Sigmoid colon (tissue), 7 donors: ENCODE results near the gene PIGO. TPM values are rescaled to one million over a fixed set of nuclear protein-coding genes. Genes with fewer than 3 reads are reported as not detected.

ENCODE experiments used
- DNase-seq: peaks from one replicate; pipeline ENCODE4 v3.0.0-alpha.2; 2019
- H3K27ac ChIP-seq, 4 donors: fragments of 200-600 bp; sonication (generic); one replicate each; pipeline ENCODE4 v1.5.1; 2016 to 2019; ENCODE audit warnings: mild to moderate bottlenecking in 1 of 4
- H3K27me3 ChIP-seq, 3 donors: fragments of 200-600 bp; sonication (generic); one replicate each; pipeline ENCODE4 v1.5.1; 2019; ENCODE audit warnings: mild to moderate bottlenecking in 1 of 3
- H3K36me3 ChIP-seq, 4 donors: fragments of 200-600 bp; sonication (generic); one replicate each; pipeline ENCODE4 v1.5.1; 2016 to 2019
- H3K4me1 ChIP-seq, 4 donors: fragments of 200-600 bp; sonication (generic); one replicate each; pipeline ENCODE4 v1.5.1; 2017 to 2019
- H3K4me3 ChIP-seq, 4 donors: fragments of 200-600 bp; sonication (generic); one replicate each; pipeline ENCODE4 v1.5.1; 2017 to 2019; ENCODE audit warnings: mild to moderate bottlenecking in 2 of 4, moderate library complexity in 1 of 4
- H3K9me3 ChIP-seq, 4 donors: fragments of 200-600 bp in 3 of 4; sonication (generic) in 3 of 4; one replicate each; pipeline versions ENCODE4 v1.5.1 to v1.6.1; 2013 to 2019
- EP300 ChIP-seq, 4 donors: sonication (generic); formaldehyde crosslinking; IDR thresholded peaks; one replicate each; pipeline ENCODE4 v1.6.1; 2017; ENCODE audit warnings: antibody characterized with exemption in 4 of 4
- POLR2A ChIP-seq, 2 donors: fragments of 450-650 bp; IDR thresholded peaks; one replicate each; pipeline ENCODE4 v1.6.1; 2016; ENCODE audit warnings: antibody characterized with exemption in 2 of 2, mild to moderate bottlenecking in 2 of 2, moderate library complexity in 2 of 2
- POLR2AphosphoS5 ChIP-seq, 4 donors: sonication (generic); formaldehyde crosslinking; IDR thresholded peaks; one replicate each; pipeline ENCODE4 v1.6.1; 2017; ENCODE audit warnings: antibody characterized with exemption in 4 of 4
- WGBS, 2 donors: extraction: QIAGEN DNeasy Blood & Tissue Kit; methylation state at CpG; one replicate each; pipeline ENCODE4 v1.1.7; 2013; 5-methylcytosine and 5-hydroxymethylcytosine counted together
- intact Hi-C: fragments of 100-400 bp; cut with DNase I; formaldehyde crosslinking; loops from one replicate; pipeline ENCODE4 v1.15.1; 2023
- polyA plus RNA-seq, 3 donors: library from polyadenylated mRNA; stranded (reverse); fragments of 200-250 nt; gene quantifications; one replicate each; pipeline ENCODE4 v1.2.3, GENCODE V29; 2013
- total RNA-seq, 4 donors: library from RNA; depleted of rRNA; stranded (reverse); fragments of >200 nt; gene quantifications; one replicate each; pipeline ENCODE4 v1.1.0, GENCODE V29; 2016
- TF ChIP-seq, protein P1 (sequence below), 4 experiments: fragments of 450-650 bp in 3 of 4; fragments of 200-600 bp in 1 of 4; IDR thresholded peaks; one replicate each; pipeline ENCODE4 v1.5.1; 2016 to 2019; ENCODE audit warnings: antibody characterized with exemption in 4 of 4, mild to moderate bottlenecking in 3 of 4, moderate library complexity in 2 of 4
- donor health status: healthy with polysubstance abuse.
- donor health status: Bipolar disorder and iron deficiency.
- donor health status: healthy.

PIGO gene
- total and polyA plus RNA-seq, 7 donors = 3.0 to 23.5 (median 10.0) TPM

DNA sequence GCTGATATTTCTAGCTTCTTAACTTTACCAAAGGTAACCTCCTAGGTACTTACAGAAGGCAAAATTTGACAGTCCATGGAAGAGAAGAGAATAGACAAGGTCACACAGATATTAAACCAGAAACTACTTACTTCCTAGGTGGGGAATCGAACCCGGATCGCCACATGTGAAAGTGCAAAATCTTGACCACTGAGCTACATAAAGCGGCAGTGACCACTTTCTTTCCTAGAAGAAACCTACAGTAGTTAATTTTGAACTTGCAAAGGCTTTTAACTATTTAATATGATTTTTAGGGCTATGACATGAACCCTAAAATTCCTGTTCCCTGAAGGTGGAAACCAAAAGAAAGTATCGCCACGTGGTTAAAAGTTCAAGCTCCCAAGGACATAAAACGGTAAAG lies 39.6 kb upstream of the PIGO start:
- H3K4me3 ChIP-seq = no peak overlapping the region
- H3K36me3 ChIP-seq = no peaks in the 10 kb centered on the region
- DNase-seq = no peak
- TF ChIP-seq EP300 (IDR thresholded peaks at IDR 0.05) = no peak
- no peak for TF ChIP-seq POLR2AphosphoS5 (IDR thresholded peaks at IDR 0.05)
- no peak for TF ChIP-seq POLR2A (IDR thresholded peaks at IDR 0.05)
- no peaks in the 10 kb centered on the region for H3K27me3 ChIP-seq
- H3K27ac ChIP-seq = no peak overlapping the region
- 92 to 93% methylated on average over 7 of the region's 7 CpGs for WGBS, 2 donors
- H3K4me1 ChIP-seq = no peaks in the 10 kb centered on the region
- H3K9me3 ChIP-seq = peaks cover 0 to 3% (median 0%) of the 10 kb centered on the region in 4 donors
- intact Hi-C loops = no loop called here

DNA sequence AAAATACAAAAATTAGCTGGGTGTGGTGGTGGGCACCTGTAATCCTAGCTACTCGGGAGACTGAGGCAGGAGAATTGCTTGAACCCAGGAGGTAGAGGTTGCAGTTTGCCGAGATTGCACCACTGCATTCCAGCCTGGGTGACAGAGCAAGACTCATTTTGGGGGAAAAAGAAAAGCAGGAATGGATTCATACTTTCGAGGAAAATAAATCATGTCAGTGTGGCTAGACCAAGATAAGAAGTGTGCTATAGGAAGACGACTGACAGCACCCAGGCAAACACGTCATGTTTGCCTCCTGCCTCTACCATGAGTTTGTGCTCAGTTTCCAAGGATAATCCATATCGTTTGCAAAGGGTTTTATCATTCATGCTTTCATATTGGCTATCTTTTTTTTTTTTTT lies 38.5 kb upstream of the PIGO start:
- 85 to 88% methylated on average over 6 of the region's 6 CpGs for WGBS, 2 donors
- TF ChIP-seq, protein P1, sequence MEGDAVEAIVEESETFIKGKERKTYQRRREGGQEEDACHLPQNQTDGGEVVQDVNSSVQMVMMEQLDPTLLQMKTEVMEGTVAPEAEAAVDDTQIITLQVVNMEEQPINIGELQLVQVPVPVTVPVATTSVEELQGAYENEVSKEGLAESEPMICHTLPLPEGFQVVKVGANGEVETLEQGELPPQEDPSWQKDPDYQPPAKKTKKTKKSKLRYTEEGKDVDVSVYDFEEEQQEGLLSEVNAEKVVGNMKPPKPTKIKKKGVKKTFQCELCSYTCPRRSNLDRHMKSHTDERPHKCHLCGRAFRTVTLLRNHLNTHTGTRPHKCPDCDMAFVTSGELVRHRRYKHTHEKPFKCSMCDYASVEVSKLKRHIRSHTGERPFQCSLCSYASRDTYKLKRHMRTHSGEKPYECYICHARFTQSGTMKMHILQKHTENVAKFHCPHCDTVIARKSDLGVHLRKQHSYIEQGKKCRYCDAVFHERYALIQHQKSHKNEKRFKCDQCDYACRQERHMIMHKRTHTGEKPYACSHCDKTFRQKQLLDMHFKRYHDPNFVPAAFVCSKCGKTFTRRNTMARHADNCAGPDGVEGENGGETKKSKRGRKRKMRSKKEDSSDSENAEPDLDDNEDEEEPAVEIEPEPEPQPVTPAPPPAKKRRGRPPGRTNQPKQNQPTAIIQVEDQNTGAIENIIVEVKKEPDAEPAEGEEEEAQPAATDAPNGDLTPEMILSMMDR (IDR thresholded peaks at IDR 0.05) = no peak
- no peak for TF ChIP-seq EP300 (IDR thresholded peaks at IDR 0.05)
- TF ChIP-seq POLR2AphosphoS5 (IDR thresholded peaks at IDR 0.05) = no peak
- H3K4me1 ChIP-seq = no peaks in the 10 kb centered on the region
- intact Hi-C loops = no loop called here
- no peaks in the 10 kb centered on the region for H3K9me3 ChIP-seq
- no peak for DNase-seq
- no peak overlapping the region for H3K27ac ChIP-seq
- no peak overlapping the region for H3K4me3 ChIP-seq
- no peaks in the 10 kb centered on the region for H3K36me3 ChIP-seq
- no peaks in the 10 kb centered on the region for H3K27me3 ChIP-seq

DNA sequence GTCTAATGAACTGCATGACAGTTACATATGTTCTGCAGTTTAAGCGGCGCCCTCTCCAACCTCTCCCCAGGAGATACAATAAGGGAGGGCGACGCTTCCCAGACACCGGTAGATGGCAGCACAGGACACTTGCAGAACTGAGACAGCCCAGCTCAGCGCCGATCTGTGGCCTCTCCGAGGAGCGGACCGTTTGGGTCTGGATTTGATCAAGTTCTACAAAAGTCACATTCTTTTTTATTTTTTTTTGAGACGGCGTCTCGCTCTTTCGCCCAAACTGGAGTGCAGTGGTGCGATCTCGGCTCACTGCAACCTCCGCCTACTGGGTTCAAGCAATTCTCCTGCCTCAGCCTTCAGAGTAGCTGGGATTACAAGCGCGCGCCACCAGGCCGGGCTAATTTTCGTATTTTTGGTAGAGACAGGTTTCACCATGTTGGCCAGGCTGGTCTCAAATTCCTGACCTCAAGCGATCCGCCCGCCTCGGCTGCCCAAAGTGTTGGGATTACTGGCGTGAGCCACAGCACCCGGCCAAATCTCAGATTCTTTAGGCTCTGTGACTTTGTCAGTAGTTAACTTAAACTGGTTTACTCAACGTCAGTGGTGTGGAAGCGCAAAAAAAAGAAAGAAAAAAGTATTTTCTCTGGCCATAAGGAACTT lies 20.6 kb upstream of the PIGO start:
- intact Hi-C loops = loop anchor here (1.0 to 5.0 kb wide), 4 partner anchors 44 to 435 kb away; no protein-coding TSS in a partner anchor
- peak overlapping the region; percentile 90 to 96 (median 92) for H3K27ac ChIP-seq
- 30 to 33% methylated on average over 30 of the region's 30 CpGs for WGBS, 2 donors

DNA sequence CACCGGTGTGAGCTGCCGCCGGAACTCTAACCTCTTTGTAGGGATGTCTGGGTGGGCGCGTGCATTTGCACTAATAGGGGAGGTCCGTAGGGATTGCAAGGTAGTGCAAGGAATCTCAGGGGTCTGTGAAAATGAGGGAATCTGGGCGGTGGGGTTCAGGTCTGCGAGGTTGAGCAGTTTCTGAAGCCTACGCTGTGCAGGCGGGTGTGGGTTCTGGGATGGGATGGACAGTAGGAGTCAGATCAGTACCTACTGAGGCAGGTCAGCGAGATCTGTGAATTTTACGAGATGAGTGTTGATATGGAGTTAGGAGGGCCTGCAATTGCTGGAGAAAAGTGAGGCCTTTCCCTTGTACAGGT lies 20.1 kb upstream of the PIGO start:
- H3K4me3 ChIP-seq = peak overlapping the region; percentile 43 to 63 (median 58)
- H3K4me1 ChIP-seq = peaks cover 0 to 52% (median 46%) of the 10 kb centered on the region in 4 donors
- H3K27ac ChIP-seq = peak overlapping the region; percentile 90 to 96 (median 92)
- WGBS, 2 donors = 0 to 1% methylated on average over 12 of the region's 12 CpGs
- no peak for DNase-seq
- TF ChIP-seq, protein P1 (IDR thresholded peaks at IDR 0.05) = no peak
- TF ChIP-seq POLR2AphosphoS5 (IDR thresholded peaks at IDR 0.05) = no peak
- no peak for TF ChIP-seq EP300 (IDR thresholded peaks at IDR 0.05)
- no peak for TF ChIP-seq POLR2A (IDR thresholded peaks at IDR 0.05)
- H3K9me3 ChIP-seq = peaks cover 0 to 3% (median 0%) of the 10 kb centered on the region in 4 donors
- H3K27me3 ChIP-seq = no peaks in the 10 kb centered on the region
- H3K36me3 ChIP-seq = no peaks in the 10 kb centered on the region
- intact Hi-C loops = loop anchor here (1.0 to 5.0 kb wide), 3 partner anchors 45 to 436 kb away; no protein-coding TSS in a partner anchor

More for the DNA sequence above, 20.6 kb upstream of the PIGO start:
- DNase-seq = peak; percentile 97
- peak overlapping the region in 3 of 4 donors; percentile 58 to 63 (median 58) for H3K4me3 ChIP-seq
- no peaks in the 10 kb centered on the region for H3K27me3 ChIP-seq
- H3K36me3 ChIP-seq = no peaks in the 10 kb centered on the region
- peaks cover 0 to 48% (median 42%) of the 10 kb centered on the region in 4 donors for H3K4me1 ChIP-seq
- peaks cover 0 to 3% (median 0%) of the 10 kb centered on the region in 4 donors for H3K9me3 ChIP-seq
- TF ChIP-seq POLR2AphosphoS5 (IDR thresholded peaks at IDR 0.05) (peak in 3 of 4 donors; percentile 31 to 65 (median 55)), POLR2A (IDR thresholded peaks at IDR 0.05) (no peak), EP300 (IDR thresholded peaks at IDR 0.05) (no peak)
- TF ChIP-seq, protein P1 (IDR thresholded peaks at IDR 0.05) = peak; percentile 84 to 94 (median 90)

DNA sequence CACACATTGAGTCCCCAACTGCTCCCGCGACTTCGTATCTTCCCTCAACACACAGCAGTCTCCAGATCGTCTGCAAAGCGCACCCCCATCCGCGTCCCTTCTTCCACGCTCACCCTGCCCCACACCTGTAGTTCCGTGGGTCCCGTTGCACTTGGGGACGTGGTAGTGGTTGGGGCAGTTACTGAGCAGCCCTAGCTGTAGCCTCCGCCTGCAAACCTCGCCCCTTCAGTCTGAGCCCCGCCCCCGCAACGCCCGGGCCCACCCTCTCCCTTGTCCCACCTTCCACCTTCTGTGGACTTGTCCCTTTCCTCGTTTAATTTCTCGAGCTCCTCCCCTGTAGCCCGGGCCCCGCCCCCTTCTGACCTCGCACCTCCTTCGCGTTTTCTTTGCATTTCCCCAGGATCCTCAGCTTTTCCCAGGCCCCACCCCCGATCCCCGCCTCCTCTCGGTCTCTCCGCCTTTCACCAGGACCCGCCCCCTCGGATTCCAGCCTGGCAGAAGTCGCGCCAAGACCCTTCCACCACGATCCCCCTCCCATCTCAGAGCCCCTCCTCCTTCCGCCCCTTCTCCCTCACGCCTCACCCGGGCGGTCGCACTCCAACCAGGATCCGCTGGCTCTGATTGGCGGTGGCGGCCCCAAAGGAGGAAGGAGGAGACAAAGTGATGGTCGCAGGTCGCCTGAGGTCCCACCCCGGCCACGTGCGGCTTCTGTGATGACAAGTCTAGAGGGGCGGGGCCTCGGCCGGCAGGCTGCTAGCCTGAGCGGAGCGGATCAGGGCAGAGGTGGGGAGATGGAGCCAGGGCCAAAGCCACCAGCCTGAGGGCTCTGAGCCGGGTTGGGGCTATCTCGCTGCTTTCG lies 19.5 kb upstream of the PIGO start, which contains the start of gene ATOSB:
Gene ATOSB (minus strand): TSS at position 183 of the 859 bp plus-strand sequence. CDS start 7,588 bp downstream, outside the sequence.
- 1% methylated on average over 54 of the region's 54 CpGs for WGBS, 2 donors
- intact Hi-C loops = loop anchor here (1.0 to 5.0 kb wide), 3 partner anchors 45 to 436 kb away; no protein-coding TSS in a partner anchor
- H3K27ac ChIP-seq = peak within 1 kb of the TSS; percentile 90 to 96 (median 92)
- peak; percentile 98 for DNase-seq
- H3K4me1 ChIP-seq = peaks cover 0 to 56% (median 48%) of the 10 kb centered on the region in 4 donors
- no peaks in the 10 kb centered on the region for H3K27me3 ChIP-seq
- TF ChIP-seq, protein P1 (IDR thresholded peaks at IDR 0.05) = no peak
- TF ChIP-seq POLR2A (IDR thresholded peaks at IDR 0.05) (peak; percentile 30 to 75), EP300 (IDR thresholded peaks at IDR 0.05) (no peak), POLR2AphosphoS5 (IDR thresholded peaks at IDR 0.05) (peak; percentile 28 to 87 (median 77))
- H3K4me3 ChIP-seq = peak within 1 kb of the TSS; percentile 43 to 63 (median 58)
- no peaks in the 10 kb centered on the region for H3K36me3 ChIP-seq
- peaks cover 0 to 3% (median 0%) of the 10 kb centered on the region in 4 donors for H3K9me3 ChIP-seq
